ENCODE measurements around the gene APOD.
A peak's percentile ranks its signal among the peaks of the same experiment; 100 is the strongest.

Gene APOD

DNA sequence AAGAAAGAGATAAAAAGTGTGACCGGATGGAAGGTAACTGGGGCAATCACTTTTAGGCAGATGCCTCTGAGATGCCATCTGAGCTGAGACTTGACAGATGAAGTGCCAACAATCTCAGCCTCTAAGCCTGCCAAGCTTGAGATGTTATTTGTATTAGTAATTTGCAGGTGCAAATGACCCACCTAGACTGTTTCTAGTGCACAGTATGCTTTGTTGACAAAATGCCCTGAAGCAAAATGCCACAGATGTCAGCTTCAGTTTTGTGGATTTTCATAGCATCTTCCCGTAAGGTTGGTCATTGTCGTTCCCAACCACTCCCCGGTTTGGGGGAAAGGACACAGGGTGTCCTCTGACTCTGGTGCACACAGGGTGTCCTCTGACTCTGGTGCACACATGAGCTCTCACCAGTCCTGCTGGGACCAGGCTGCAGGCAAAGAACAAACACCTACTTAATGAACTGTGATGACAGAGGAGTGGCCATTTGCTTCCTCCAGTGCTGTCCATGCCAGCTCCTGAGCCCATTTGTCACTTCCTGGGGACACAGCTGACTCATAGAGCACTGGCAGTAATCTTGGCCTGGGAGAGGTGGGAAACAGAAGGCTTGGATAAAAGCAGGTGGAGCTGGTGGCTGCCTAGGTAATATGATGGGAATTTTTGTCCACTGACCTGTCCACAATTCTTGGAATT lies 23.9 kb downstream of the APOD start:
- Histone ChIP-seq H3K36me3 (no peaks in the 10 kb centered on the region), H3K9me3 (replicated peaks in 1 of 11) (no peaks in the 10 kb centered on the region; a peak in 1 of 22 replicates), H3K27me3 (no peaks in the 10 kb centered on the region), H3K9ac (no peak overlapping the region), H3K27ac (no peak overlapping the region), H3K4me1 (0 out of 20 replicates have a peak, but pooled peaks cover 0 to 4% (median 0%) of the 10 kb centered on the region in 10 experiments), H3K4me3 (no peak overlapping the region), H4K20me1 (no peaks in the 10 kb centered on the region), H3K4me2 (0 out of 22 replicates have a peak overlapping the region, but pooled peaks of 1 of the 11 experiments have one; percentile 24)
- no peak for TF ChIP-seq Cebpa-rat (IDR thresholded peaks at IDR 0.05)

DNA sequence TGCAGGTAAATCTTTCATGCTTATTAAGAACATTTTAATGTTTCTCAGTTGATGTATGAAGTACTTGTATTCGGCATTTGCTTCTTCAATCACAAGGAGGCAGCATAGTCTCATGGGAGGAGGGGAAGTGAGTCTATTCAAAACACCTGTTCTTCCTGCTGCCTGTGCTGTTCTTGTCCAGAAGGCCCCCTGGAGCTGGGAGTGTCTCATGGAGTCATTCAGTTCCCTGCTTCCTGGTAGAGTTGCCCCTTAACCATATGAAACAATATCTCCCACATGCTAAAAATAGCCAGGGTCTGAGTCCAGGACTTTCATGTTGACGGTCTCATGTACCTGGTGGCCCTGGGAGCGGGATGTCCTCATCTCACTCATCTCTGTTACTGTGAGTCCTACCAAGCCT lies 25.1 kb downstream of the APOD start:
- Histone ChIP-seq H3K27ac (no peak overlapping the region), H3K9ac (no peak overlapping the region)
- TF ChIP-seq Cebpa-rat (IDR thresholded peaks at IDR 0.05) = no peak

DNA sequence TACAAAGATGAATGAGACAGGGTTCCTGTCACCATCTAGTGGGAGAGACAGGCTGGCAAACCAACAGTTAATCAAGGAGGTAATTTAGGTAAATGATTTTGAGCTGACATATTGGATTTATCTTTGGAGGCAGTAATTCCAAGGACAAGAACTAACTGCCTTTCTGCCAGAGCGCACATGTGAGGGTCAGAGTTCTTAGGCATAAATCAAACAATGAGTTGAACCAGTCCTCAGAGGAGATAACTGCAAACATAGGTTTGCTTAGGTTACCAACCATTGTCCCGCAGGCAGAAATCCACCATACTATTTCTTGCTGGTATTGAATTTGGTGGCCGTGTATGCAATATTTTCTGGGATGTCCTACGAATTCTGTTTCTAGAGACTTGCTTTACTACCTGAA lies 26.4 kb downstream of the APOD start:
- H3K4me3 ChIP-seq = no peak overlapping the region
- no peak overlapping the region for H3K27ac ChIP-seq
- H3K4me2 ChIP-seq = no peak overlapping the region
- H3K9ac ChIP-seq = no peak overlapping the region
- no peaks in the 10 kb centered on the region; a peak in 1 of 22 replicates for H3K9me3 ChIP-seq (replicated peaks in 1 of 11)
- no peaks in the 10 kb centered on the region for H3K36me3 ChIP-seq
- 0 out of 20 replicates have a peak, but pooled peaks cover 0 to 4% (median 0%) of the 10 kb centered on the region in 10 experiments for H3K4me1 ChIP-seq
- no peaks in the 10 kb centered on the region for H3K27me3 ChIP-seq
- no peaks in the 10 kb centered on the region for H4K20me1 ChIP-seq
- no peak for TF ChIP-seq Cebpa-rat (IDR thresholded peaks at IDR 0.05)

More for the DNA sequence above, 25.1 kb downstream of the APOD start:
- Histone ChIP-seq H4K20me1 (no peaks in the 10 kb centered on the region), H3K4me2 (no peak overlapping the region), H3K27me3 (no peaks in the 10 kb centered on the region), H3K4me1 (0 out of 20 replicates have a peak, but pooled peaks cover 0 to 4% (median 0%) of the 10 kb centered on the region in 10 experiments), H3K4me3 (no peak overlapping the region), H3K9me3 (replicated peaks in 1 of 11) (no peaks in the 10 kb centered on the region; a peak in 1 of 22 replicates), H3K36me3 (no peaks in the 10 kb centered on the region)

DNA sequence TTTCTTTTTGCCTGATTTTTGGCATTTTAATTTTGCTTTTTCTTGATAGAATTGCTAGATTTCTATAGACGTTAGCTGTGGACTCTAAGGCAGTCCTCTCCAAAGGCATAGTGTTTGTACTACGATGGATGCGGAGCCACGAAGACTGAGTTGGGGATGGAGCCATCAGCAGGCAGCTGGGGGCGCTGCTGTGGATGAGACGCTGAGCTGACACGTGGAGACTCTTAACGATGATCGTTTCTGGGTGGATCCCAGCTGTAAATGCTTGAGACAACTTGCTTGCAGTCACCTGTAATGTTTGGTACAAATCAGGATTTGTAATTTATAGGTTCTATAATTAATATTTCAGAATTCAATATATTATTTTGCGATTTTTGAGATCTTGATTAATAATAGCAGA lies 27.4 kb downstream of the APOD start:
- Histone ChIP-seq H3K4me1 (peaks cover 0 to 8% (median 5%) of the 10 kb centered on the region in 10 experiments; a peak in 11 of 20 replicates), H3K4me2 (no peak overlapping the region), H3K9ac (no peak overlapping the region), H3K9me3 (replicated peaks in 1 of 11) (no peaks in the 10 kb centered on the region), H3K27me3 (peaks cover 0 to 4% (median 0%) of the 10 kb centered on the region in 11 experiments; a peak in 2 of 22 replicates), H3K36me3 (no peaks in the 10 kb centered on the region), H4K20me1 (no peaks in the 10 kb centered on the region), H3K27ac (no peak overlapping the region), H3K4me3 (no peak overlapping the region)
- no peak for TF ChIP-seq Cebpa-rat (IDR thresholded peaks at IDR 0.05)

DNA sequence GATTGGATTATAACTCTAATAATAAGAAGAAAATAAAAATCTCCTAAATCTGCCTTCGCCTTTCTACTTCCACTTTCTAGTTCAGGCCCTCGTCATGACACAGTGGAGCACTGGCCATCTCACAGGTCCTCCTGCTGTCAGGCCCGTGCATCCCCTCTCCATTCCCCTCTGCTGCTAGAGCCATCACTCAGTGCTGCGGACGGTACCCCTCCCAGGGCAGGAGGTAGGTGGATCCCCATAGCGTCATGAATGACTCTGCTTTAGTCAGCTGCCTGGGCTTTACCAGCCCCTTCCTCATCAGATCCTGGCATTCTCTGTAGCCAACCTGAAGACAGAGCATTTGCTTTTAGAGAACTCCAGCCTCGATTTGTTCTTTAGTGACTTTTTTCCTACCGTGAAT lies 28.6 kb downstream of the APOD start:
- no peak for TF ChIP-seq Cebpa-rat (IDR thresholded peaks at IDR 0.05)
- H4K20me1 ChIP-seq = no peaks in the 10 kb centered on the region
- no peaks in the 10 kb centered on the region for H3K9me3 ChIP-seq (replicated peaks in 1 of 11)
- no peak overlapping the region for H3K9ac ChIP-seq
- H3K4me3 ChIP-seq = no peak overlapping the region
- H3K27me3 ChIP-seq = peaks cover 0 to 10% (median 0%) of the 10 kb centered on the region in 11 experiments; a peak in 2 of 22 replicates
- H3K27ac ChIP-seq = no peak overlapping the region
- H3K4me1 ChIP-seq = peaks cover 9 to 20% (median 17%) of the 10 kb centered on the region in 10 experiments
- no peak overlapping the region for H3K4me2 ChIP-seq
- no peaks in the 10 kb centered on the region for H3K36me3 ChIP-seq

DNA sequence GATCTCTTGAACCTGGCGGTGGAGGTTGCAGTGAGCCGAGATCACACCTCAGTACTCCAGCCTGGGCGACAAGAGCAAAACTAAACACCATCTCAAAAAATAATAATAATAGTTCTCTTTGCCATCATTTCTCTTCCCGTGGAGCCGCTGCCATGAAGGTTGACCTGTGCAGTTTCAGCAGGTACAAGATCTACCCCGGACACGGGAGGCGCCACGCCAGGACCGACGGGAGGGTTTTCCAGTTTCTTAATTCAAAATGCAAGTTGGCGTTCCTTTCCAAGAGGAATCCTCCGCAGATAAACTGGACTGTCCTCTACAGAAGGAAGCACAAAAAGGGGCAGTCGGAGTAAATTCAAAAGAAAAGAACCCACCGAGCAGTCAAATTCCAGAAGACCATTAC lies 29.3 kb downstream of the APOD start:
- Histone ChIP-seq H3K4me2 (no peak overlapping the region), H4K20me1 (no peaks in the 10 kb centered on the region), H3K4me3 (no peak overlapping the region), H3K36me3 (no peaks in the 10 kb centered on the region), H3K9ac (no peak overlapping the region), H3K27me3 (peaks cover 0 to 13% (median 0%) of the 10 kb centered on the region in 11 experiments; a peak in 3 of 22 replicates), H3K4me1 (peaks cover 13 to 27% (median 24%) of the 10 kb centered on the region in 10 experiments), H3K27ac (no peak overlapping the region), H3K9me3 (replicated peaks in 1 of 11) (no peaks in the 10 kb centered on the region)
- no peak for TF ChIP-seq Cebpa-rat (IDR thresholded peaks at IDR 0.05)

DNA sequence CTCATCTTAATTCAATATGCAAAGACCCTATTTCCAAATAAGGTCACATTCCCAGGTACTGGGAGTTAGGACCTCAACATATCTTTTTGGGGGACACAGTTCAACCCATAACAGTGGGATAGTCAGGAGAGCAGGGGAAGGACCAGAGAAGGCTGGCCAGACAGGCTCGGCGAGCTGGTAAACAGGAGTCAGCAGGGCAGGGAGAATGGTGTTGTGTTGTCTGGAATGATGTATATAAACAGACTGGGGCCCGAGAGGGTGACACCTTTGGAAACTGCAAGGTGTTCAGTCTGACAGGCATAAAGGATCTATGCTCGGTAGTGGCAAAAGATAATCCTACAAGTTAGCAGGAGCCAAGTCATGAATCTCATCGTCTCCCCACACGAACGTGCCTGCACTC lies 30.5 kb downstream of the APOD start:
- peaks cover 0 to 13% (median 0%) of the 10 kb centered on the region in 11 experiments; a peak in 3 of 22 replicates for H3K27me3 ChIP-seq
- no peaks in the 10 kb centered on the region for H3K9me3 ChIP-seq (replicated peaks in 1 of 11)
- no peak overlapping the region for H3K4me2 ChIP-seq
- H3K4me1 ChIP-seq = peaks cover 20 to 33% (median 25%) of the 10 kb centered on the region in 10 experiments
- no peaks in the 10 kb centered on the region for H4K20me1 ChIP-seq
- no peak overlapping the region for H3K27ac ChIP-seq
- no peak for TF ChIP-seq Cebpa-rat (IDR thresholded peaks at IDR 0.05)
- H3K4me3 ChIP-seq = no peak overlapping the region
- no peak overlapping the region for H3K9ac ChIP-seq
- no peaks in the 10 kb centered on the region for H3K36me3 ChIP-seq

DNA sequence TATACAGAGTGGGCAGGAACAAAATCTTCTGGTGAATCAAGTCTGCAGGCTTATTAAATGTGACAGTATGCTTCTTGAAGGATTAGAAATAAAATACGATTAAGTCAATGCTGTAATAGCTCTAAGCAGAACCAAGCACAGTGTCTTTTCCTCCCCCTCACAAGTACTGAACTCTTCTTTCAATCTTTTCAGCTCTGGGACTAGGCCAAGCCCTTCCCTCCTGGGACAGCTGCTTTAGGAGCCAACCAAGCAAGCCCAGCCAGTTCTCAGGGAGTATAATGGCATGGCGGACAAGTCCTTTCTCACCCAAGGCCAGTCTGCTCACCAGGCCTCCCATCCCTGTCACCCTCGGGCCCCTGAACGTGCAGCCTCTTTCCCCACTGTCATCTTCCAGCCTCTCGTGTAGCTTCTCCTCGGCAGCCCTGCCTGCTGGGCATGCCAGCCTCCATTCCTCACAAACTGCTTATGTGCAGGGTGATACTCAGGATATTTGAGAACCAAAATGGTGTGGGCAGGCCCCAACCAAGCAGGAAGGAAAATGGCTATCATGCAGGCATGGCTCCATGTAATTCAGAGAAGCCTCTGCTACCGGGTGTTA lies 32.3 kb downstream of the APOD start:
- Histone ChIP-seq H3K36me3 (no peaks in the 10 kb centered on the region), H3K4me2 (peak overlapping the region in 10 of 11 experiments; percentile 45 to 90 (median 77); a peak in 17 of 22 replicates), H3K27me3 (peaks cover 0 to 13% (median 0%) of the 10 kb centered on the region in 11 experiments; a peak in 3 of 22 replicates), H4K20me1 (no peaks in the 10 kb centered on the region), H3K9me3 (replicated peaks in 1 of 11) (no peaks in the 10 kb centered on the region), H3K9ac (0 out of 22 replicates have a peak overlapping the region, but pooled peaks of 1 of the 11 experiments have one; percentile 7), H3K27ac (no peak overlapping the region), H3K4me3 (no peak overlapping the region), H3K4me1 (peaks cover 21 to 37% (median 29%) of the 10 kb centered on the region in 10 experiments)
- no peak for TF ChIP-seq Cebpa-rat (IDR thresholded peaks at IDR 0.05)

DNA sequence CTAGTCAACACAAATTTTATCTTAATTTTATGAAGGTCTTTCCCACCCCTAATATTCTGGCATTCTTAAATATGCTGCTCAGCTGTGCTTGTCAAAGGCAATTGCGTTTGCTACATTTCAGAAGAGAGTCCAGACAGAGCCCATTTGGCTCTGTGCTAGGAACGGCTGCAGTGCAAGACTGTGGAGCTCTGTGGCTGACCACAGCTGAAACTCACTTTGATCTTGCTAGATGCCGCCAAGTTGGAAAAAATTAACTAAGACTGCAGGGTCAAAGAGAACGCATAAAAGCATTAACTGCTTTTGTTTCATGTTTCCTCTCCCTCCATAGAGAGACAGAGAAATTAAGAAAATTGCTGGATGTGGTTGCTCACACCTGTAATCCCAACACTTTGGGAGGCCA lies 33.0 kb downstream of the APOD start:
- H3K27ac ChIP-seq = peak overlapping the region in 1 of 11 experiments; percentile 31; a peak in 1 of 22 replicates
- H3K36me3 ChIP-seq = no peaks in the 10 kb centered on the region
- H3K4me1 ChIP-seq = peaks cover 29 to 44% (median 37%) of the 10 kb centered on the region in 10 experiments
- no peaks in the 10 kb centered on the region for H4K20me1 ChIP-seq
- H3K4me3 ChIP-seq = no peak overlapping the region
- H3K9me3 ChIP-seq (replicated peaks in 1 of 11) = no peaks in the 10 kb centered on the region
- H3K27me3 ChIP-seq = peaks cover 0 to 13% (median 0%) of the 10 kb centered on the region in 11 experiments; a peak in 3 of 22 replicates
- TF ChIP-seq Cebpa-rat (IDR thresholded peaks at IDR 0.05) = no peak
- peak overlapping the region; percentile 45 to 90 (median 77); a peak in 21 of 22 replicates for H3K4me2 ChIP-seq
- H3K9ac ChIP-seq = peak overlapping the region in 2 of 11 experiments; percentile 27 to 30; a peak in 2 of 22 replicates
